HG02798 (cell line): ENCODE results near the gene KLHL30.

ENCODE experiments used
- ATAC-seq: cut with Tn5 transposase; IDR thresholded peaks from one replicate; pipeline ENCODE4 v1.9.1; 2021; ENCODE audit warnings: mild to moderate bottlenecking; ENCODE audit not compliant: unreplicated experiment, poor library complexity

Gene KLHL30

GRCh38 chr2:238143239-238143951 lies 4.9 kb downstream of the KLHL30 start:
- no peak for ATAC-seq

DNA sequence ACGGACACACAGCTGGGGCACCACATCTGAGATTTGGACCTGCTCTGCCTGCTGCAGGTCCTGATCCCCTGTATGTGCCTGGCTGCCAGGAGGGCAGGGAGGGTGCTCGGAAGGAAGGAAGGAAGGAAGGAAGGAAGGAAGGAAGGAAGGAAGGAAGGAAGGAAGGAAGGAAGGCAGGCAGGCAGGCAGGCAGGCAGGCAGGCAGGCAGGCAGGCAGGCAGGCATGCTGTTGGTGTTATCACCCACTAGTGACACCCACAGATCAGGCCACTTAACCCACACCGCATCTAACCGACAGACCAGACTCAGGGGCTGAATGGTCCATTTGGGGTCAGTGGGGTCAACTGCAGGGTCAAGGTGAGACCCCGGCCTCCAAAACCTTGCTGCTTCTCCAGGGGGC lies 5.8 kb downstream of the KLHL30 start:
- no peak for ATAC-seq

GRCh38 chr2:238145046-238145445 lies 6.6 kb downstream of the KLHL30 start:
- ATAC-seq = no peak

GRCh38 chr2:238145851-238146250 lies 7.4 kb downstream of the KLHL30 start:
- no peak for ATAC-seq

DNA sequence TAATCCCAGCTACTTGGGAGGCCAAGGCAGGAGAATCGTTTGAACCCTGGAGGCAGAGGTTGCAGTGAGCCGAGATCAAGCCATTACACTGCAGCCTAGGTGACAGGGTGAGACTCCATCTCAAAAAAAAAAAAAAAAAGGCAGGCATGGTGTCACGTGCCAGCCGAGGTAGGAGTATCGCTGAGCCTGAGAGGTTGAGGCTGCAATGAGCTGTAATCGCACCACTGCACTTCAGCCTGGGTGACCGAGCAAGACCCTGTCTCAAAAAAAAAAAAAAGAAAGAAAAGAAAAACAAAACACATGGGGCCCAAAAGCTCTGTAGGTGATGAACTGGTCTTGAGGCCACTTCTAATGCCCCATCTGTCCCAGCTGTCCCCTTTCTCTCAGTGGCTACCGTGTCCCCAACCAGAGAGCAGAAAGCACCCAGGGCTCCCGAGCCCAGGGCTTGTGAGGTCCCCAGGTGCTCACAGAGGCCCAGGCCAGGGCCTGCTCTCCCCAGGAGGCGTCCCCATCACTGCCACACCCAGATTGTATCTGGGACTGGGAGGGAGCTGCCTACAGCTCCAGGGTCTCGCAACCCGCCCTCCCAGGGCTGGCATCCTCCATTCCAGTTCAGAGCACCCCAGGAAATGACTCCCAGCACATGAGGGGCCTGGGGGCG lies 8.5 kb downstream of the KLHL30 start:
- no peak for ATAC-seq

- ATAC-seq = no peak
These were observed 10.5 kb downstream of the KLHL30 start for GRCh38 chr2:238148981-238149380.

GRCh38 chr2:238149841-238150572 lies 11.5 kb downstream of the KLHL30 start:
- ATAC-seq = no peak

DNA sequence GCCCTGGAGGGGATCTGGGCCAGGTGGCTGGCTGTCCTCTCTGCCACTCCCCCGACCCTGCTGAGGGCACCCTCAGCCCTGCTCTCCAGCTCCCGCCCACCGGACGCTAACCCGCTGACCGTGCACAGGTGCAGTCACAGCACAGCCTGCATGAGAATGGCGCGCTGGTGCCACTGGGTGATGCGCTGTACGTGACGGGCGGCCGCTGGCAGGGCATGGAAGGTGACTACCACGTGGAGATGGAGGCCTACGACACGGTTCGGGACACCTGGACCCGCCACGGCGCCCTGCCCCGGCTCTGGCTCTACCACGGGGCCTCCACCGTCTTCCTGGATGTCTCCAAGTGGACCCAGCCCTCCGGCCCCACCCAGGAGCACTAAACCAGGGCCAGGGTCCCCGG lies 12.2 kb downstream of the KLHL30 start:
- no peak for ATAC-seq

- ATAC-seq = no peak
These were observed 12.7 kb downstream of the KLHL30 start for GRCh38 chr2:238151205-238151604.

GRCh38 chr2:238151628-238152235 lies 13.3 kb downstream of the KLHL30 start:
- no peak for ATAC-seq

GRCh38 chr2:238152771-238153688 lies 14.6 kb downstream of the KLHL30 start:
- no peak for ATAC-seq

GRCh38 chr2:238154570-238154969 lies 16.1 kb downstream of the KLHL30 start:
- no peak for ATAC-seq

DNA sequence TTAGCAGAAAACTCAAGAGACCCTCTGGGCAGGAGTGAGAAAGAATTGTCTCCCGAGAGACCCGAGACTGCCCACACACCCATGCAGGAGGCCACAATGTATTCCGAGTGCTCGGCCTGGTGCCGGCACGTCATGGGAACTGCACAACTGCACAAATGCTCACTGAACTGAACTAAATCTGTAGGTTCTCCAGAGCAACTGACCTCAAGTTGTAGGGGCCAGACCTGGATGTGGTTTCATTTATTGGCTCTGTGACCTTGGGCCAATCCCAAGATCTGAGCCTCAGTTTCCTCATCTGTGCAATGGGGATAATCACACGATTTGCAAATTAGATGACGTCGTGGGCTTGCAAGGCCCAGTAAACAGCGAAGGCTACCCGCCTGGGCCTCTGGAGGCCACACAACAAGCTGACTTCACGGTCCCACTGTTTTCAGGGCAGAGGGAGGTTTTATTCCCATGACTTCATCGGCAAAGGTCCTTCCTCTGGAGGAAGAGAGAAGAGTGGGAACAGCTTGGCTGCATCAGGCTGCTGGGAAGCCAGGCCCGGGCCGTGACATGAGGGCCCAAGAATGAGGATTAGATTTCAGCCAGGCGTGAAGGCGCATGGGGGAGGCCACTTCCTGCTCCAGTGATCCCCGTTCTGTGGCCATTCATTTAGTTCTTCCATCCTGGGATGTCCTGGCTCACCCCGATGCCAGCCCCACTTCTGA lies 16.7 kb downstream of the KLHL30 start:
- no peak for ATAC-seq

GRCh38 chr2:238155761-238156694 lies 17.6 kb downstream of the KLHL30 start:
- no peak for ATAC-seq

- ATAC-seq = no peak
These were observed 19.1 kb downstream of the KLHL30 start for GRCh38 chr2:238157506-238158017.

GRCh38 chr2:238158018-238158508 lies 19.6 kb downstream of the KLHL30 start:
- ATAC-seq = no peak

- no peak for ATAC-seq
These were observed 20.1 kb downstream of the KLHL30 start, which contains the start of gene ERFE for GRCh38 chr2:238158509-238159070. TSS of gene ERFE (plus strand) at chr2:238158970. CDS start at chr2:238159008, 38 bp downstream.
